ENCODE data around the gene ABI3.

- TF ChIP-seq CTCF (IDR thresholded peaks at IDR 0.05) (no peak), POLR2A (IDR thresholded peaks at IDR 0.05) (no peak)
Measured at GRCh38 chr17:49196520-49196919, 14.0 kb upstream of the ABI3 start.

Data from gastroesophageal sphincter (tissue), 3 donors.